ENCODE measurements around the gene TPX2. TPM values are rescaled to one million over a fixed set of nuclear protein-coding genes. Genes with fewer than 3 reads are reported as not detected.
A peak's percentile ranks its signal among the peaks of the same experiment; 100 is the strongest.

Gene TPX2
- total RNA-seq, 2 experiments from 2014 or later, result 137 to 179 TPM

DNA sequence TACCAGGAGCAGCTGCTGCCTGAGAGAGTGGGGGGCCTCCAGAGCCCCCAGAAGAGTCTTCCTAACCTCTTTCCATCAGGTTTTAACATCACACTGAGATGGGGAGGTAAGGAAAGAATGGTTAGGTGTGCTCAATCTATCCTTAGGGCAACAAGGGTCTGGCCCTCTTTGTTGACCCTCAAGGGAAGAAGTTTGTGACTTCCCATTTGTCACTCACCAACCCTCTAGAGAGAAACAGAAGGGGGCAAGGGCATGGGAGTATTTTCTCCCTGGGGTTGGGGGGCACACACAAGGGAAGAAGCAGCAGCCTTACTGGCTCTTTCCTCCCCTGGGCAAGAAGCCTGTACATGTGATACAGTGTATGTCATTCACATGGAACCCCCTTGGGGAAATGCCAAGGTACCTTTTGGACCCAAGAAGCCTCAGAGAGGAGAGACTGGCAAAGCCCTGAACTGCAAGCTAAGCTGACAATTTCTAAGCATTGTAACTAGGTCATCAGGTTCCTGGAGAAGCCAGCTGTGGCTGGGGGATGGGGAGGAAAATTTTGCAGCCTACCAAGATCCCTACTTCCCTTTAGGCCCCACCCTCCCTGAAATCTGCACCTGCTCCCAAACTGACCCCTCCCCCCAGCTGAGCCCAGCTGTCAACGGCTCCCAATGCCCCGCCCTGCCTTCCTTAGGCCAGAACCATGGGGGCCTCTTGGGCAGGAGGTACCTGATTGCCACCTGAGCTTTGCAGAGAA lies 30.9 kb upstream of the TPX2 start:
- H3K9me3 Mint-ChIP-seq (ENCODE audit: low read depth), result no peaks in the 10 kb centered on the region
- CTCF ChIA-PET, result interaction anchor here (1.4 to 1.5 kb wide), 2 partner anchors 11 to 20 kb away, joined by 3 to 5 read pairs; no protein-coding TSS in a partner anchor
- intact Hi-C loops (cut with DNase I, micrococcal nuclease), result no loop called here
- H3K27me3 Mint-ChIP-seq, result no peaks in the 10 kb centered on the region
- ATAC-seq, result no peak
- no peak overlapping the region for H3K4me3 Mint-ChIP-seq
- POLR2A ChIA-PET, result interaction anchor here (0.6 kb wide), 1 partner anchor 30 kb away, joined by 3 read pairs; no protein-coding TSS in a partner anchor
- H3K36me3 Mint-ChIP-seq (ENCODE audit: low read depth), result peaks cover 81% of the 10 kb centered on the region
- no peak for DNase-seq
- H3K27ac Mint-ChIP-seq, result peak overlapping the region; percentile 56
- peaks cover 68% of the 10 kb centered on the region for H3K4me1 Mint-ChIP-seq

DNA sequence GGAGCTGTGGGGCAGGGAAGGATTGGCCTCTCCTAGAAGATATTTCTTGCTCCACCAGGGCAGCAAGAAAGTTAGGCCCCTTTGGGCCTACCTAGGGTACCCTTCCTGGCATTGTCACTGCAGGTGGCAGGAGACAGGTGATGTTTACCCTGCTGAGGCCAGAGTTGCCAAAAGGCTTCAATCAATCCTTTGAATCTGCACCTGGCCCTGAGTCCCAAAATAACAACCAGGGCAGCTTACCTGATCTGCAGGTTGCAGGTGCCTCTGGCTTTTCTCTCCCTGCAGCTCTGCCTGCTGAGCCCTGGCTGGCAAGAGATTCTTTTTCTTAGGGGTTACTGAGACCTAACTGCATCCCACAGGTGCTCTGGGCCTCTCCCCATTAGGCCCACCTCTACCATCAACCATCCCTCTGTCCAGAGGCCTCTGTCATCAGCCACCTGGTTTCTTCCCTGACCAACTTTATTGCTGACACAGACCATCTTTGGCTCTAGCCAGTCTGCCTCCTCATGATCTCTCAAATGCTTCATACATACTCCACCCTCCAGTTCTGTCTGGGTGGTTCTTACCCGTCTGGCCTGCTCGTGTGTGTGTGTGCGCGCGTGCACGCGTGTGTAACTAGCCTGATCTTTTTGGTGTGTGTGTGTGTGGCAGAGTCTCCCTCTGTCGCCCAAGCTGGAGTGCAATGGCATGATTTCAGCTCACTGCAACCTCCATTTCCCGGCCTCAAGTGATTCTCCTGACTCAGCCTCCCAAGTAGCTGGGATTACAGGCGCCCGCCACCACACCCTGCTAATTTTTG lies 30.2 kb upstream of the TPX2 start:
- DNase-seq (no peak), ATAC-seq (no peak)
- Mint-ChIP-seq H3K27ac (peak overlapping the region; percentile 56), H3K9me3 (ENCODE audit: low read depth) (no peaks in the 10 kb centered on the region), H3K4me3 (no peak overlapping the region), H3K4me1 (peaks cover 76% of the 10 kb centered on the region), H3K27me3 (no peaks in the 10 kb centered on the region), H3K36me3 (ENCODE audit: low read depth) (peaks cover 87% of the 10 kb centered on the region)
- ChIA-PET CTCF (interaction anchor here (0.7 to 1.5 kb wide), 2 partner anchors 10 to 136 kb away, joined by 3 to 5 read pairs; no protein-coding TSS in a partner anchor), POLR2A (interaction anchor here (0.6 to 0.9 kb wide), 2 partner anchors 10 to 31 kb away, joined by 3 read pairs; no protein-coding TSS in a partner anchor)
- intact Hi-C loops (cut with DNase I, micrococcal nuclease), result no loop called here

GRCh38 chr20:31709939-31710338 lies 29.2 kb upstream of the TPX2 start:
- Mint-ChIP-seq H3K27me3 (no peaks in the 10 kb centered on the region), H3K36me3 (ENCODE audit: low read depth) (peaks cover 89% of the 10 kb centered on the region), H3K4me1 (peaks cover 82% of the 10 kb centered on the region), H3K4me3 (no peak overlapping the region), H3K9me3 (ENCODE audit: low read depth) (no peaks in the 10 kb centered on the region), H3K27ac (peak overlapping the region; percentile 15)
- ATAC-seq (no peak), DNase-seq (no peak)
- ChIA-PET POLR2A (interaction anchor here (0.9 kb wide), 1 partner anchor 11 kb away, joined by 3 read pairs; no protein-coding TSS in a partner anchor), CTCF (interaction anchor here (1.2 to 2.5 kb wide), 3 partner anchors 10 to 14 kb away, joined by 4 to 14 read pairs (median 6); no protein-coding TSS in a partner anchor)
- intact Hi-C loops (cut with DNase I, micrococcal nuclease), result no loop called here

- DNase-seq, result no peak
- Mint-ChIP-seq H3K36me3 (ENCODE audit: low read depth) (peaks cover 91% of the 10 kb centered on the region), H3K9me3 (ENCODE audit: low read depth) (no peaks in the 10 kb centered on the region), H3K27ac (peak overlapping the region; percentile 72), H3K27me3 (no peaks in the 10 kb centered on the region), H3K4me1 (peaks cover 88% of the 10 kb centered on the region), H3K4me3 (no peak overlapping the region)
- ChIA-PET POLR2A (no interaction called here), CTCF (interaction anchor here (1.2 to 2.5 kb wide), 5 partner anchors 10 to 49 kb away, joined by 3 to 14 read pairs (median 4); no protein-coding TSS in a partner anchor)
- intact Hi-C loops (cut with DNase I, micrococcal nuclease), result no loop called here
- ATAC-seq, result no peak
Observed at GRCh38 chr20:31710423-31711108, 28.5 kb upstream of the TPX2 start.

DNA sequence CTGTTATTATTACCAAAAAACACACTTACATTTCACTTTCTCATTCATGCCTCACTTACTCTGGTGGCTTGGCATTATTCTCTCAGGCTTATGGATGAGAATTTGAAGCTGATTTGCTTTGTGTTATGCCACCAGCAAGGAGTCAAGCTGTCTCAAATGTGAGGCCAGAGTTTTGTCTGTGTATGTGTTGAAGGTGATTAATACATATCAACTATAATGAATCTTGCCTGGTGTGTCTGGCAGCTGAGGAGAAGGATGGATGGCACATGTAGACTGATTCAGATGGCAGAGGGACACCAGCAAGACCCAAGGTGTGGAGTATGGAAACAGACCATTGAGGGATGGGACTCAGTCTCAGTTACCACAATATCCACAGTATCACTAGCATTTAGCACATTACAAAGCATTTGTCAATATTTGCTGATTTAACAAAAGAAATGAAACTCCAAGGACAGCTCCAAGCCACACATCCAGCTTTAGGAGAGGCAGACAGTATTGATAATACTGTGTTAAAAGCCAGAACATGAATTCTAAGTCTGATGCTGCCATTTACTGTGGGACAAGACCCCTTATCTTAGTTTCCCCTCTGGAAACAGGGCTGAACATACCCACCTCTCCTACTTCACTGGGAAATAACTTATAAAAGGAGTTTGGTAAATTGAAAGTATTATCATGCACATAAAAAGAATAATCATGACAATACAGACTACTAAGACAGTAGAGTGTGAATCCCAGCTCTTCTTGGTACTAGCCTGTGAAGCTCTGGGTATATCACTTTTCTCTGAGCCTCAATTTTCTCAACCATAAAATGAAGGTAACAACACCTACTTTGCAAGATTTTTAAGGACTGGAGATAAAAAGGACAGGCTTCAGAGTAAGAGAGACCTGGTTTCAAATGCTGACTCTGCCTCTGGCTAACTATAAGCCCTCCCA lies 27.6 kb upstream of the TPX2 start:
- no peaks in the 10 kb centered on the region for H3K27me3 Mint-ChIP-seq
- DNase-seq (no peak), ATAC-seq (peak; percentile 9)
- no peak overlapping the region for H3K4me3 Mint-ChIP-seq
- ChIA-PET CTCF (interaction anchor here (1.0 to 2.5 kb wide), 5 partner anchors 11 to 149 kb away, joined by 3 to 14 read pairs (median 3); no protein-coding TSS in a partner anchor), POLR2A (no interaction called here)
- H3K36me3 Mint-ChIP-seq (ENCODE audit: low read depth), result peaks cover 92% of the 10 kb centered on the region
- peak overlapping the region; percentile 72 for H3K27ac Mint-ChIP-seq
- H3K9me3 Mint-ChIP-seq (ENCODE audit: low read depth), result no peaks in the 10 kb centered on the region
- intact Hi-C loops (cut with DNase I, micrococcal nuclease), result no loop called here
- H3K4me1 Mint-ChIP-seq, result peaks cover 88% of the 10 kb centered on the region

GRCh38 chr20:31712112-31712553 lies 27.0 kb upstream of the TPX2 start:
- Mint-ChIP-seq H3K36me3 (ENCODE audit: low read depth) (peaks cover 92% of the 10 kb centered on the region), H3K4me1 (peaks cover 88% of the 10 kb centered on the region), H3K4me3 (no peak overlapping the region), H3K9me3 (ENCODE audit: low read depth) (no peaks in the 10 kb centered on the region), H3K27me3 (no peaks in the 10 kb centered on the region), H3K27ac (peak overlapping the region; percentile 72)
- intact Hi-C loops (cut with DNase I, micrococcal nuclease), result no loop called here
- no peak for ATAC-seq
- ChIA-PET POLR2A (interaction anchor here (0.6 kb wide), 1 partner anchor 38 kb away, joined by 5 read pairs; no protein-coding TSS in a partner anchor), CTCF (interaction anchor here (1.0 to 2.5 kb wide), 4 partner anchors 12 to 149 kb away, joined by 3 to 14 read pairs (median 4); no protein-coding TSS in a partner anchor)
- DNase-seq, result no peak

DNA sequence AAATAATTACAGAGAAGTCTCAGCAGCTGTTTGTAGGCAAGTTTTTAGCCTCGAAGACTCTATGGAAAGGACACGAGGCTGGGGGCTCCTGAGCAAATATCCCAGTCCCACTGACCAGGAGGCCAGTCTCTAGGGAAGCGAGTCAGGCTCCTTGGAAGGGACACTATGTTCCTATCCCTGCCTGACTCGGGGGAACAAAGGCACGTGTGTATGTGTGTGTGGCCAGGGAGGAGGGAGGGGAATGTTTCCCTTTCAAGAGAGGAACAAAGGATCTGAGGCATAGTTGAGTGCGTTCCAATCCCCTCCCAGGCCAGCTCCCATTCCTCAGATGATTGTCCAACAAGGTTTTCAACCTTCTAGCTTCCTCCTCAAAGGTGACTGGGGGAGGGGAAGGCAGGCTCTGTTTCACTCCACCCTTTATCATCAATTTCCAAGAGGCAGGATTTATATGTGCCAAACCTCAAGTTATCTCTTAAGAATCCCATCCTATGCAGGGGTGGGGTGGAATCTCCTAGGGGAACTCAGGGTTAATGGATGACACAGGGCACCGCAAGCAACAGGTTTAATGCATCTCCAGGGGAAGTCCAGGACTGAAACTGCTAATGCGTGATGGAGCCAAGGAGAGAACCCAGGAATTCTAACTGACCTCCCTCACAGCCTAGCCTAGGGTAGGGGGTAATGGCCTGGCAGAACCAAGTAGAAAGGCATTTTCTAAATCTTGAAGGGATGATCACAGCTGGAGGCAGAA lies 26.4 kb upstream of the TPX2 start:
- Mint-ChIP-seq H3K4me1 (peaks cover 91% of the 10 kb centered on the region), H3K27me3 (no peaks in the 10 kb centered on the region), H3K27ac (peak overlapping the region; percentile 87), H3K4me3 (peak overlapping the region; percentile 41), H3K36me3 (ENCODE audit: low read depth) (peaks cover 92% of the 10 kb centered on the region), H3K9me3 (ENCODE audit: low read depth) (no peaks in the 10 kb centered on the region)
- POLR2A ChIA-PET, result interaction anchor here (0.6 kb wide), 2 partner anchors 38 to 239 kb away, joined by 3 to 5 read pairs; partner anchors contain the start of gene PDRG1
- ATAC-seq, result no peak
- intact Hi-C loops (cut with DNase I, micrococcal nuclease), result no loop called here
- no peak for DNase-seq
- CTCF ChIA-PET, result interaction anchor here (1.0 to 1.7 kb wide), 5 partner anchors 11 to 150 kb away, joined by 3 to 6 read pairs (median 4); no protein-coding TSS in a partner anchor

DNA sequence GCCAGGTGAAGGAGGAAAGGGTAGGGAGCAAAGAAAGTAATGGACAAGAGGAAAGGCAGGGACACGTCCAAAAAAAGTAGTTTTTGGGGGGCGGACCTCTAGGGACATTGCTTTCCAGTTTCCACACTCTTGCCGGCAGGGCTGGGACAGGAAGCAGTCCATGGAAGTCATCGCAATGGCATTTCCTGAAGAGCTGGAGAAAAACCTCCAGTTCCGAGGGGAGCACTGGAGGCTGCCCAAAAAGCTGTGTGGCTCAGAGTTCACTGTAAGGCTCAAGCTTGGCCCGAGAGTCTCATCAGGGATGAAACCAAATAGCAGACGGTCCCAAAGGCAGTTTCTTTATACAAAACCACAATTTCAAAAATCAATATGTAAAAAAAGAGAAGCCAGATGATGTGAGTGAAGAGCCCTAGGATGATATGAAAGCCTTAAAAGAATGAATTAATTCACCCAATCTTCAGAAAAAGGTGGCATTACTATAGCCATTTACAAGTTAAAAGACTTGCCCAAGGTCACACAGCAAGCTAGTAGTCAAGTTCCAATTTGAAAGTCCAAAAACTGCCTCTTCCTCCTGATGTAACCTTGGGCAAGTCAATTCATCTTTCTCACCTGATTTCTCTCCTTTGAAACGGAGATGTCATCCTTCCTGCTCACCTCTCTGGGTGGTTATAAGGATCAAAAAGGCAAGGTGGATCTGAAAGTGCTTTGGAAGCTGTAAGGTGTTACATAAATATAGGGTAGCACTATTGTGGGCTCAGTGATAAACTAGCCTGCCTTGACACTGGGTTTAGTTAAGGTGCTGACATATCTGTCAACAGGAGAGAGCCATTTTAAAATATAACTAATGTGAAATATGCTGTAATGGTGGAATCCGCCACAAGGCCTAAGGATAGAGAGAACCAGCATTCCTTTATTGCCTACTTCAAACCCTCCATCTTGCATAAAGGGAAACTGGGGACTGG lies 25.5 kb upstream of the TPX2 start:
- Mint-ChIP-seq H3K27ac (peak overlapping the region; percentile 87), H3K9me3 (ENCODE audit: low read depth) (no peaks in the 10 kb centered on the region), H3K36me3 (ENCODE audit: low read depth) (peaks cover 93% of the 10 kb centered on the region), H3K4me3 (peak overlapping the region; percentile 41), H3K4me1 (peaks cover 87% of the 10 kb centered on the region), H3K27me3 (no peaks in the 10 kb centered on the region)
- ATAC-seq (no peak), DNase-seq (no peak)
- POLR2A ChIA-PET, result interaction anchor here (0.6 to 1.5 kb wide), 2 partner anchors 52 to 239 kb away, joined by 3 read pairs; partner anchors contain the start of gene PDRG1
- intact Hi-C loops (cut with DNase I, micrococcal nuclease), result no loop called here
- CTCF ChIA-PET, result interaction anchor here (0.6 to 1.5 kb wide), 9 partner anchors 9 to 144 kb away, joined by 3 to 6 read pairs (median 3); partner anchors contain the start of gene BCL2L1

- no peaks in the 10 kb centered on the region for H3K9me3 Mint-ChIP-seq (ENCODE audit: low read depth)
- H3K4me3 Mint-ChIP-seq, result peak overlapping the region; percentile 97
- ChIA-PET POLR2A (no interaction called here), CTCF (interaction anchor here (0.6 to 3.0 kb wide), 7 partner anchors 8 to 112 kb away, joined by 3 to 13 read pairs (median 4); no protein-coding TSS in a partner anchor)
- peaks cover 98% of the 10 kb centered on the region for H3K36me3 Mint-ChIP-seq (ENCODE audit: low read depth)
- no peaks in the 10 kb centered on the region for H3K27me3 Mint-ChIP-seq
- ATAC-seq (no peak), DNase-seq (no peak)
- H3K4me1 Mint-ChIP-seq, result peaks cover 70% of the 10 kb centered on the region
- peak overlapping the region; percentile 94 for H3K27ac Mint-ChIP-seq
- intact Hi-C loops (cut with DNase I, micrococcal nuclease), result no loop called here
Observed at GRCh38 chr20:31715766-31716165, 23.3 kb upstream of the TPX2 start.

Measured in activated CD4-positive, alpha-beta T cell treated with anti-CD3 and anti-CD28 coated beads for 36 hours (primary cell).